NCI-H82 treated with DMSO at 0.1 percent for 48 hours (cell line): ENCODE measurements around the gene PEX26.
"Not testable (repeated sequence)": the region's sequence is repeated elsewhere in the genome, so short reads cannot be mapped to it uniquely, and the experiment has no call there.

Experiments
- DNase-seq: peaks from one replicate; lab custom pipeline; 2025; ENCODE audit not compliant: unreplicated experiment; lab: John Stamatoyannopoulos, UW

Gene PEX26

DNA sequence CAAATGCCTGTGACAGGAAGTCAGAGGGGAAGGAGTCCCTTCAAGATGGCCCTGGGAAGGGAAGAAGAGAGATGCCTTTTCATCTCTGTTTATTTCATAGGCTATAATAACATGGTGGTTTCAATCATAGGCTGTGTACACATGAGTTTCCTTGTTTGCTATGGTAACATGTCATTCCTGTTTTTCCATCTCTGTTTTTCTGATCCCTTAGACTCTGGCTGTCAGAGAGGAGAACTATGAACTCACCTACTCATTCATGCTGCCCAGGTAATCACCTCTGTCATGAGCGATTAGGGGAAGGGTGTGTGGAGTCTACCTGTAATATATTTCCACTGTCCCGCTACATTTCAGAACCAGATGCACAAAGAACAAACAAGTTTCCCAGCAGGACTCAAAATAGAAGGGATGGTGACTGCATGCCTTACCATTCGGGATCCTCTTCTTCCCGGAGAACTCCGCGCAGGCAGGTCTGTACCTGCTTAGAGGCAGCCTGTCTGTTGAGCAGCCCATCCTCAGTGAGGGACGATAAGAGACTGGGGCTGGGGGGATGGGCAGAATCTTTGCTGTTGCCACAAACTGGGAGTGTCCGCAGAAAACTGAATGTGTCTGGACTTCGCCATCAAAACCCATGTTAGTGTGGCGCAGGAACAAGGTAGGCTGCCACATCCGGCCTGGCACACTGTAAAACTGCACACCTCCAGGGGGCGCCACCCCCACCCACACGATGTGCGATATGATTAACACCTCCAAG is 7.1 kb upstream of the PEX26 start:
- DNase-seq, result no peak

- not testable (repeated sequence) for DNase-seq
Measured at GRCh38 chr22:18071307-18071967, 6.4 kb upstream of the PEX26 start.

DNA sequence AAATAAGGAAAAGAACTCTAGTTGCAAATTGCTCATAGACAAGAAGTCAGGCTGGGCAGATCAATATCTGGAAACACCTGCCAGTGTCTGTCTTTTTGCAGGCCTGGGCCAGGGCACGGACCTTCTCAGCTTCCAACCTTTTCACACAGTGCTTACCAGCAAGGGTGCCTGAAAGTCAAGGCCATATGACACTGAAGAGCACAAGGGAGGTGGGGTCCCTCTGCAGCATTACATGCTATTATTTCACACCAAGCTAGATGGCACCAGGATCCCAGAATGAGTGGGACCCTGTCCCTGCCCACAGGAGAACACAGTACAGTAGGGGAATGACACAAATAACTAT is 5.9 kb upstream of the PEX26 start:
- no peak for DNase-seq

- no peak for DNase-seq
Measured at GRCh38 chr22:18073467-18073866, 4.3 kb upstream of the PEX26 start.

- DNase-seq, result not testable (repeated sequence)
Measured at GRCh38 chr22:18073927-18074326, 3.9 kb upstream of the PEX26 start.

DNA sequence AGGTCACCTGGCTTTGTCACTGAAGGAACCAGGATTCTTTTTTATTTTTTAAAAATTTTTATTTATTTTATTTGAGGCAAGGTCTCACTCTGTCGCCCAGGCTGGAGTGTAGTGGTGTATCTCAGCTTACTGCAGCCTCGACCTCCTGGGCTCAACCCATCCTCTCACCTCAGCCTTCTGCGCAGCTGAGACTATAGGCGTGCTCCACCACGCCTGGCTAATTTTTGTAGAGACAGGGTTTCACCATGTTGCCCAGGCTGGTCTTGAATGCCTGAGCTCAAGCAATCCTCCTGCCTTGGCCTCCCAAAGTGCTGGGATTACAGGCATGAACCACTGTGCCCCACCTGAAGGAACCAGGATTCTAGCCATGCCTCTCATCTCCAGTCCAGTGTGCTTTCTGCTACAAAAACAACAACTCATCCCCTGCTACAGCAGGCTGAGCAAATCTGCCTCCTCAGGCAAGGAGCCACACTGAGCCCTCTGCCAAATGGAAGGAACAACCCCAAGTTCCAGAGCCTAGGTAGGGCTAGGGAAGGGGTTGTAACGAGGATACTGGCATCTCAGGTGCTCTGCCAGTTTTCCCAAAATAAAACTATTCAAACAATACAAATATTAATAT is 2.6 kb upstream of the PEX26 start:
- DNase-seq, result no peak

- peak; percentile 46 for DNase-seq
Measured at GRCh38 chr22:18075720-18076497, 1.9 kb upstream of the PEX26 start.

DNA sequence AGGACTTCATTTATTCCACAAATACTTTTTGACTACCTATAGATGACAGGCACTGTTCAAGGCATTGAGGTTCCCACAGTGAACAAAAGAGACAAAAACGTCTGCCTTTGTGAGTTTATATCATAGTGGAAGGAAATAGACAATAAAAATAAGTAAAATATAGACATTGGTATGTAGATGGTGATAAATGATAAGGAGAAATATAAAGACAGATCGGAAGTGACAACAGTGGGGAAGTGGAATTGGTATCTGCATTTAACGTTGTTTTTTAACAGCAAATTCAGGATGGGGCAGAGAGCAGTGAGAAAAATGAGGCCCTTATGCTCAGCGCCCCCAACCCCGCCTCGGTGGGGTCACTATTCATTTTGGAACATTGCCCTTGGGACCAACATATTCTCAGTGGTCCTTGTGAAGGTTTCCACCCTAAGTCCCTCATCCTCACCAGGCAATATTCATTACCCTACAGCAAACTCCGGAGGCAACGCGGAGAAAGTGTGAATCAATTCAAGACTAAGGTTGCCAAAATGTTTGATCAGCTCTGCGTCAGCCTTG is 627 bp upstream of the PEX26 start:
- no peak for DNase-seq

GRCh38 chr22:18078329-18079041 is 695 bp downstream of the PEX26 start:
- no peak for DNase-seq

DNA sequence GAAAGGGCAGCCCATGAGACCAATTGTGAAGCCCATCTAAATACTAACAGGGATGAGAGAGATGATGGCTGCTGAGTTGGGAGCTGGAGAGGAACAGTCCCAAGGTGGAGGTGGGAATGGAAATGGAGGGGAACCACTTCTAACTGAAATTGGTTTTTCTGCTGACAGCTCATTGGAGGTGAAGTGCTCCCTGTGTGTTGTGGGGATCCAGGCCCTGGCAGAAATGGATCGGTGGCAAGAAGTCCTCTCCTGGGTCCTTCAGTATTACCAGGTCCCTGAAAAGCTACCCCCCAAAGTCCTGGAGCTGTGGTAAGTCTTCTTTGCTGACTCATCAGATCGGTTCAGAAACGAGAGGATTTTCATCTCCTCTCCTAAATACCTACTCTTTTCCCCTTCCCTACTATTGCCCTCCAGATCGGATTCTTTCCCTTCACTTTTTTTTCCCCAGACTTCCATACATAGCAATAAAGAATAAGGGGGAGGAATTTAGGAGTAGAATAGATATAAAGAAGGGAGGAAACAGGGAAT is 2.0 kb downstream of the PEX26 start:
- DNase-seq, result no peak

GRCh38 chr22:18081416-18081815 is 3.6 kb downstream of the PEX26 start:
- no peak for DNase-seq

DNA sequence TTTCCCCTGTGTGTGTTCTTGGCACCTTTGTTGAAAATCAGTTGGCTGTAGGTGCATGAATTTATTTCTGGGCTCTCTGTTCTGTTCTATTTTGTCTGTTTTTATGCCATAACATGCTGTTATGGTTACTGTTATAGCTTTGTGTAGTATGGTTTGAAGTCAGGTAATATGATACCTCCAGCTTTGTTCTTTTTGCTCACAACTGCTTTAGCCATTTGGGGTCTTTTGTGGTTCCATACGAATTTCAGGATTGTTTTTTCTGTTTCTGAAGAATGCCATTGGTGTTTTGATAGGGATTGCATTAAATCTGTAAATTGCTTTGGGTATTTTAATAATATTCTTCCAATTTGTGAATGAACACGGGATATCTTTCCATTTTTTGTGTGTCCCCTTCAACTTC is 4.7 kb downstream of the PEX26 start:
- no peak for DNase-seq

- no peak for DNase-seq
Measured at GRCh38 chr22:18083406-18083805, 5.6 kb downstream of the PEX26 start.

DNA sequence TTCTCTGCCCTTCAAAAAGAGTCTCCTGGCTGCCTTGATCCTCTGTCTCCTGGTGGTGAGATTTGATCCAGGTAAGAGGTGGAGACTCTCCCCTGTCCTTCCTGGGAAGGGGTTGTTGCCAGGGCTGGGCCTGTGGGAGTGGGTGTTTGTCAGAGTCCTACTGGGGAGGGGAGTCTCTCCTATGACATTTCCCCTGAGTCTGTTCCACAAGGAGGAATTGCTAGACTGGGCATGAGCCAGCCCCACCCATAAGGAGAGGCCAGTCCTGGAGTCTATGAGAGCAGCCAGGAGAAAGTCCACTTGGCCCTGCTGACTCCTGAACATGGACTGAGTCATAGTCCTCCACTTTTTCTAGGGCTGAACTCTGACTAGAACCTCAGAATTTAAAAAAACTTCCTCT is 7.4 kb downstream of the PEX26 start:
- DNase-seq, result no peak

DNA sequence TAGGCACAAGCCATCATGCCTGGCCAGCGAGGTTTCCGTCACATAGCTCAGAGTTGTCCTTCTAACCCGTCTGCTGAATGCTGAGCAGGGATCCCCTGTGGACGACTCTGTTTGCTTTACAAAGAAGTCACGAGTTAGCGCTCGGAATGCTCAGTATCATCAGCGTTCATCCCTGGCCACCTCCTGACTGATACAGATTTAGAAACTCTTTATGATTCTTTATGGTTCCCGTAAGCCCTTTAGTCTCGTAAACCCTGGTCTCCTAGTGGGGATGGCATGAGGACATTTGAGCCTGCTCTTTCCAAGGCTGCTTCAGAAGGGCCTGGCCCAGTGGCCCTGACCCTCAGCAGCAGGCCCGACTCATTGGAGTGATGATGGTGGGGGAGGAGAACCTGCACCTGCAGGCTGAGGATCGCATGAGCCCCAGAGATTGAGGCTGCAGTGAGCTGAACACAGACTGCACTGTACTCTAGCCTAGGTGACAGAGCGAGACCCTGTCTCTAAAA is 9.6 kb downstream of the PEX26 start:
- DNase-seq, result no peak

DNA sequence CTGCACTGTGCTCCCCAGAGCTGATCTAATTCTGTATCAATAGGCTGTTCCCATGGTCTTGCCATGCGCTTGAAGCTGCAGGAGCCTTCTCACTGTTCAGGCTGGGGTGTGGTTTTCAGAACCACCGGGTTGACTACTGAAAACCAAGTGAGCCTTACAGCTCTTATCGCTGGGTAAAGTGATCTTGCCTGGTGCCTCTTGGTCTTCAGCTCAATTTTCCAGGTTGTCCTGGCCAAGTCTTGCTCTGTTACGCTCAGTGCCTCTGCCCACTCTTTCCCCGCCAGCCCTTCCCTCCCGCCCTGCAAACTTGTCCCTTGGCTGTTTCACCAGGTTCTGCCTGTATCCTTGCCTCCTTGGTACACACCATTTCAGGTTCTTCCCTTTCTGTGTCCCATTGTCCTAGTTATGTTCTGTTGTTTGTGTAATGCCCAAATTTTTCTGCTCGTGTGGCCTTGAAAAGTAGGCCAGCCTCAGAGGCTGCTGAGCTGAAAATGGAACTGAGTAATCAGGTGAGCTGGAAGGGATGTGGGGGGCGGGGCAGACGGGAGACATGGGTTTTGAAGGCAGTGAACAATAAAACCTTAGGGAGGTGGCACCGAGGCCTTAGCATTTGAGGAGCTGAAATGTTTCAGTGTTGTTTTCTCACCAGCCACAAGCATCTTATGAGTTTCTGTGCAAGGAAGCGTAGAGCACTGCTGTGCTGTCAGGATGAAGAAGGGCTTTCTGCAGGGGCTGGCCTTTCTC is 11.2 kb downstream of the PEX26 start:
- DNase-seq, result no peak

- DNase-seq, result no peak
Measured at GRCh38 chr22:18090286-18090685, 12.5 kb downstream of the PEX26 start.

DNA sequence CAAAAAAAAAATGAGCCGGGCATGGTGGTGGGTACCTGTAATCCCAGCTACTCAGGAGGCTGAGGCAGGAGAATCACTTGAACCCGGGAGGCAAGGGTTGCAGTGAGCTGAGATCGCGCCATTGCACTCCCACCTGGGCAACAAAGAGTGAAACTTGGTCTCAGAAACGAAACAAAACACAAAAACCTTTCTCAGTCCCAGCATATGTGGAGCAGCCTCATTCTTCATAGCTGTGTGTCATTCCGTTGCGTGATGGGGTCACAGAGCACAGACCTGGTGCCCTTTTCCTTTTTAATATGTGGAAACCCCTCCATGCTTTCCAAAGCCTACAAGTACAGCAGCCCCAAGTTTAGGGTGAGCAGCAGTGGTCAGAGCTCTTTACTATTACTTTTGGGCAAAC is 13.7 kb downstream of the PEX26 start:
- DNase-seq, result no peak

DNA sequence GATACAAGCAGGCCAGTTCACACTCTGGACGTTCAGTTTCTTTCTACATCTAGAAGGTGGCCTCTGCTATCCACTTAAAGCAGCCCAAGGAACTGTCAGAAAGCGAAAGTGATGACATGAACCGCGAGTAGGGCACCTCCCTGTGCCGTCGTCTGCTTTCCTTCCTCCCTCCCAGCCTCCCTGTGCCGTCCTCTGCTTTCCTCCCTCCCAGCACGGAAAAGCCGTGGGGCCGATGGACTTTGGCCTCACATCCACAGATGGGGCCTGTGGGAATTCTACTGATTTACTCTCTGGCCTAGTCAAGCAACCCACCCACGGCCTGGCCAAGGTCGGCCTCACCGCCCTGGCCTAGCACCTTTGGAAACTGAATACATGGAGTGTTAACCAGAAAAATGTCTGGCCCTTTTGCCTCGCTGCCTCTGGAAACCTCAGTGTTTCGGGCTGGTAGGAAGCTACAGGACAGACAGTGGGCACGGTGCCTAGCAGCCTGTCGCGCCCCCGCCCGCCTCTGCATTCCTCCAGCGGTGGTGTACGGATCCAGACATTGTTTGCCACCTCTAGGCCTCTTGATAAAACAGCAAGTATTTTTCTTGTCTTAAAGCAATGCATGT is 14.2 kb downstream of the PEX26 start:
- no peak for DNase-seq
